ENCODE data around the gene NCOA1.
"Not testable (repeated sequence)": the region's sequence is repeated elsewhere in the genome, so short reads cannot be mapped to it uniquely, and the experiment has no call there.

DNA sequence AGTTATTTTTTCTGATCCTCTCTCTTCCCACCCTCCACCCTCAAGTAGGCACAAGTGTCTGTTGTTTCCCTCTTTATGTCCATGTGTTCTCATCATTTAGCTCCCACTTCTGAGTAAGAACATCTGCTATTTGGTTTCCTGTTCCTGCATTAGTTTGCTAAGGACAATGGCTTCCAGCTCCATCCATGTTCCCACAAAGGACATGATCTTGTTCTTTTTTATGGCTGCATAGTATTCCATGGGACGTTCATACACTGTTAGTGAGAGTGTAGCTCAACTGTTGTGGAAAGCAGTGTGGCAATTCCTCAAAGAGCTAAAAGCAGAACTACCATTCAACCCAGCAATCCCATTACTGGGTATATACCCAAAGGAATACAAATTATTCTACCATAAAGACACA is 22.6 kb upstream of the NCOA1 start:
- TF ChIP-seq, protein P1, sequence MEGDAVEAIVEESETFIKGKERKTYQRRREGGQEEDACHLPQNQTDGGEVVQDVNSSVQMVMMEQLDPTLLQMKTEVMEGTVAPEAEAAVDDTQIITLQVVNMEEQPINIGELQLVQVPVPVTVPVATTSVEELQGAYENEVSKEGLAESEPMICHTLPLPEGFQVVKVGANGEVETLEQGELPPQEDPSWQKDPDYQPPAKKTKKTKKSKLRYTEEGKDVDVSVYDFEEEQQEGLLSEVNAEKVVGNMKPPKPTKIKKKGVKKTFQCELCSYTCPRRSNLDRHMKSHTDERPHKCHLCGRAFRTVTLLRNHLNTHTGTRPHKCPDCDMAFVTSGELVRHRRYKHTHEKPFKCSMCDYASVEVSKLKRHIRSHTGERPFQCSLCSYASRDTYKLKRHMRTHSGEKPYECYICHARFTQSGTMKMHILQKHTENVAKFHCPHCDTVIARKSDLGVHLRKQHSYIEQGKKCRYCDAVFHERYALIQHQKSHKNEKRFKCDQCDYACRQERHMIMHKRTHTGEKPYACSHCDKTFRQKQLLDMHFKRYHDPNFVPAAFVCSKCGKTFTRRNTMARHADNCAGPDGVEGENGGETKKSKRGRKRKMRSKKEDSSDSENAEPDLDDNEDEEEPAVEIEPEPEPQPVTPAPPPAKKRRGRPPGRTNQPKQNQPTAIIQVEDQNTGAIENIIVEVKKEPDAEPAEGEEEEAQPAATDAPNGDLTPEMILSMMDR (IDR thresholded peaks at IDR 0.05; ENCODE audit: low read length): not testable (repeated sequence)
- TF ChIP-seq EZH2 (IDR thresholded peaks at IDR 0.05; ENCODE audit: borderline replicate concordance, low read length): not testable (repeated sequence)
